NCI-H2081 (cell line): ENCODE measurements around the gene ZNF148.

ENCODE experiments used
- DNase-seq, 2 experiments: peaks; one replicate each; lab custom pipeline; 2025; lab: John Stamatoyannopoulos, UW

ZNF148 gene

DNA sequence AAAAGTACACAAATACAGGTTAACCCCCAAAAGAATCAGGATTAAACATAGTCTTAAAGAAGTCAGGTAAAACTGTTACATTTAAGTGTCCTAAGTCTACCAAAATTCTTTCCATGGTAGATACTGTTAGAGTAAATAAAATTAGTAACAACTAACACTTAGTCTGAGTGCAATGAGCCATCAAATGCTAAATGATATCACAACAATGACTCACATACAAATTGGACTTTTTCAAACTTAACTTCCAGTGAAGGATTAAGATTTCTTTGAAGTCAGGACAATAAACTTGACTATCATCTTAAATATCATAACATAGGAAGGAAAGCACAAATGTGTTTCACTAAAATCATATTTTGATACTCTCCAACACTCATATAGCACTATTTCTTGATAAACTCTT lies 43.9 kb downstream of the ZNF148 start:
- DNase-seq = no peak

DNA sequence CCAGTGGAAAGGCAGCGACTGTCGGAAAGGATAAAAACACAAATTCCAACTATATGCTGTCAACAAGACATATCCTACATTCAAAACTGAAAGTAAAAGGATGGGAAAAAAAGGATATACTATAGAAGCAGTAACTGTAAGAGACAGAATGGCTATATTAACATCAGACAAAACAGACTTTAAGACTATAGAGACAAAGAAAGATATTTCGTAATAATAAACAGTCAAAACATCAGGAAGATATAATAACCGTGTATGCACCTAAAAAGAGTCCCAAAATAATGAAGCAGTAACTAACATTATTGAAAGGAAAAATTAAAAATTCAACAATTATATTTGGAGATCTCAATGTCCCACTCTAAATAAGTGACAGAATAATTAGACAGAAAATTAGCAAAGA lies 48.2 kb downstream of the ZNF148 start:
- DNase-seq = no peak

DNA sequence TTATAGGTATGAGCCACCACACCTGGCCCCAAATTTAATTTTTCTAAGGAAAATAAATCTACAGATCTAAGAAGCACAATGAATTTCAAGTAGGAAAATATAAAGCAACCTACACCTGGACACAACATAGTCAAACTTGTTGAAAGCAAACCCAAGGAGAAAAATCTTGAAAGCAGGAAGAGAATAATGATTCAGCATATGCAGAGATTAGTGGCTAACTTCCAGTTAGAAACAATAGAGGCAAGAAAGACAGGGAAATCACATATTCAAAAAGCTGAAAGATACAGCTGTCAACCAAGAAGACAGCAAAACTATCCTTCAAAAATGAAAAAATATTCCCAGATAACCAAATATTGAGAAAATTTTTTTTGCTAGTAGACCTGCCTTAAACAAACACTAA lies 49.4 kb downstream of the ZNF148 start:
- DNase-seq = no peak

DNA sequence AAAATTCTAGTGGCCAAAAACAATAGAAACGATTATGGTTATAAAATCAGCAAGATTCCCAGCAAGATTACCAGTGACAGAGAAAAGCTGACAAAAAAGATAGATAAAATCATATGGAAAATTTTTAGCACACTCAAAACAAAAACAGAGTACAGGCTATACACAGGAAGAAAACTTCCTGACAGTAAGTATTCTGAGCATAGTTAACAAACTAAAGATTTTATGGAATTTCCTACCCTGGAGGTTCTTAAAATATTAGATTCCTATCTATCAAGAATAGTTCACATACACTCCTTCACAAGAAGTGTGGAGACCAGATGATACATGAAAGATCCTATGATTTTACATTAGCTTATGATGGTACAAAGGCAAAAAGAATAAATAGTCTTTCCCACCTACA lies 50.8 kb downstream of the ZNF148 start:
- DNase-seq = no peak

DNA sequence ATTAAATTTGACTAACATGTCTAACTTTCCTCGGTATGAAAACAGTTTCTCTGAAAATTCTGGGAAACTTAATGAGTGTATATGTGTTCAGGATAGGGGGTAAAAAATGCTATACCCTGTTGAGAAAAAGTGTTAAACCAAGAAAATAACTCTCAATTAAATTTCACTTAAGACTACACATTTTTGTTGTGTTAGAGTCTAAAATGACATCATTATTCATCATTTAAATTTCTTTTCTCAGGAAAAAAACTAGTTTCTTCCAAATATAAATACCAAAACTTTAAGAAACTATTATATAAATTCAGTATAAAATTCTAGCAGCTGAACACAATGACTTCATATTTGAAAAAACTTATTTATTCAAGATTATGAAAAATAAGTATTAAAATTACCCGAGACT lies 52.2 kb downstream of the ZNF148 start:
- no peak for DNase-seq

DNA sequence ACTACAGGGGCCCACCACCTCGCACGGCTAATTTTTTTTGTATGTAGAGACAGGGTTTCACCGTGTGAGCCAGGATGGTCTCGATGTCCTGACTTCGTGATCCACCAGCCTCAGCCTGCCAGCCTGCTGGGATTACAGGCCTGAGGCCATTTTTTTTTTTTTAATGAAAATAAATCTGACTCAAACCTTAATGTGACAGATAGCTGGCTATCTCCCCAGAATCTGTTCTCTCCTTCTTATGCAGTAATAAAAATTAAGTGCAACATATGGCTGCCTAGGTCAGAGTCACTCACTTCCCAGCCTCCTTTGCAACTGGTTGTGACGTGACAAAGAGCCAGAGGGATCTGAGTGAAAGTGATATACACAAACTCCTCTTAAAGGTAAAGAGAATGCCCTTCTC lies 53.0 kb downstream of the ZNF148 start:
- peak; percentile 59 to 75 for DNase-seq

DNA sequence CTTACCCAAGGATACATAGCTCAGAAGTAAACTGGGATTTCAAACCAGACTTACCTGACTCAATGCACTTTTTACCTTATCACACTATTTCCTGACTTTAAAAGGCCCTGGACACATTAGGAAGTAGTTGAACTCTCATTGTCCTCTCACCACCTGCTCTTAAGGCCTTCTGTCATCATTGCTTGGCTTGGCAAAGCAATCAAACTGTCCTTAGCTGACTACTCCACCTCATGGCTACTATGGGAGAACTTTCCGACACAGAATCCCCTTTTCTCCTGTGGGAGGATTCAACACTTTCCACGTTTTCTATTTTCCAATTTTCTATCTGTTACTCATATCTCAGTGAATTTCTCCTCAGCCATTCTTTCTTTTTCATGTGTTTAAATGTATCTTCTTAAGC lies 55.4 kb downstream of the ZNF148 start:
- peak in 1 of 2 experiments; percentile 21 for DNase-seq

DNA sequence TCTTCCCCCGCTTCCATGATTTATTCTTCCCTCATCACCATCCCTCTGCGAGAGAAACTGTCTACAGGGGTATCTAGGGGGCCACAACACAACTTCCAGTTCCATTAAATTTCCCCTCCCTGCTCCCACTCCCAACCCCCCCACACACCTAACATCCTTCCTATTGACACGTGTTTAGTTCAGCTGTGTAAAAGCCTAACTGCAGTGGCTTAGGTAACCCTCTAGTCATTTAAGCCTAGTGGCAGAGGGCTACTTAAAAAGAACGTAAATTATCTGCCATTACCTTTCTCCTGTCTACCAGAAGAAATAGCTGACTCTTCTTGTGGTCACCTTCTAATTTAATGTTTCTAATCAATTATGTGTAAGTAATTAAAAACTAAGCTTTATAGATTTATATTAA lies 56.3 kb downstream of the ZNF148 start:
- DNase-seq = no peak

DNA sequence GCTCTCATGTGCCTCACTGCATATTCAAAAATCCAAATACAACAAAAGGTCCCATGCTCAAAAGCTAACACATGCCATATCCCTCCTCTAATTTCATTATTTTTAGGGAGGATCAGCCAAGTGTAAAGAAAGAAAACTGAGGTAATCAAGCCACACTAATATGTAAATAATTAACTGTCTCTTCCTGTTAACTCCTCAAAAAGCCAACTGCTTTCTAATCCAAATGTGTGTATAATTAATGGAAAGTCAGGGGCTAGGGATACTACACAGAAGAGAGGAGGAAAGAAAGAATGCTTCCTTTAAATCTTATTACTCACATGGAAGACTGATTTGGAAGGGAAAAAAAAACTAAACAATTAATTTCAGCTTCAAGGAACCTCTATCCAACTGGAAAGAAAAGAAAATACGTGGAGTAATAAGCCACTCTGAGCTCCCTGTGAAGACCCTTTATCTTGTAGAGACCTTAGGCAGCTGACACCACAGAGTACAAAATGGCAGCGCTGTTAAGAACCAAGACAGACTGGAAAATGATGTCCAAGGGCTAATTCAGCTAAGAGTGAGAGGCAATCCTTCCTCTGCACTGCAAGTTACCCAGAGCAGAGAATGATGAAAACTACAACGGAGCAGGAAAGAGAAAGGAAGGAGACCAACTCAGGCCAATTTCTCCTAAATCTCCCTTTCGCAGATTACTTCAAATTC lies 56.8 kb downstream of the ZNF148 start:
- DNase-seq = no peak

DNA sequence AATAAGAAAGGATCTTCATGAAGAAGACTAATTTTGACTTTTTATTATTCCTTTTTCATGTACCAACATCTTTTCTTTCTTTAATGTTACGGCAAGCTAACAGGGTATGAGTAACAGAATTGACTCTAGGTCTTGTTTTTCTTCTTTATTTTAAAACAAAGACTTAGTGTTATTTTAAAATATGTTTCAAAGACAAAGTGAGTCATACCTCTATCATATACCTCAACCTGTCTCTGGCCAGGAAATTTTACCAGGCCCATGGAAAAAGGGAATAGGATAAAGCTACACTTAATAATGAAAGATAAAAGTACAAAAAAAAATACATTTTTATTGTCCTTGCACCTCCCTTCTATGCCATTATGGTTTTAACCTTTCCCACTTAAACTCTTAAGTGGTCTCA lies 57.4 kb downstream of the ZNF148 start:
- DNase-seq = no peak

DNA sequence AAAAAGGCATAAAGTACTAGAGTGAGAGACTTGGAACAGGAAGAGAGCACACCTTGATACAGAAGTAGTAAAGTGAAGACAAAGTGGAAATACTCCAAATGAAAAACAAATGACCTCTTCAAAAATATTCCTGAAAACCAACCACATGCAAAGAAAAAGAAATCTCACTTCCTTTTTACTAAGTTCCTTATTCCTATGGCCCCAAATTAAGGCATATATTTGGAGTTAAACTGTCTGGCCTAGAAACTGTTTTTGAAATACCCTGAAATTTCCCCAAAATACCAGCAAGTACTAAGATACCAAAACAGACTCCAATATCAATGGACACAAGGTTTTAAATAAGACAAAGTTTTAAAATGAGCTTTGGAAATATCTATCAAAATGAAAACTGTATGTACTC lies 58.2 kb downstream of the ZNF148 start:
- DNase-seq = no peak

DNA sequence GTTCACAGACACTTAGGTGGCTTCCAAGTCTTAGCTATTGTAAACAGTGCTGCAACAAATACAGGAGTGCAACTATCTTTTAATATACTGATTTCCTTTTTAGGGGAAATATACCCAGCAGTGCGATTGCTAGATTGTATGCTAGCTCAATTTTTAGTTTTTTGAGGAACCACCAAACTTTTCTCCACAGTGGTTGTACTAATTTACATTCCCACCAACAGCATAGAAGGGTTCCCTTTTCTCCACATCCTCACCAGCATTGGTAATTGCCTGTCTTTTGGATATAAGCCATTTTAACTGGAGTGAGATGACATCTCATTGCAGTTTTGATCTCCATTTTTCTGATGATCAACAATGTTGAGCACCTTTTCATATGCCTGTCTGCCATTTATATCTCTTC lies 58.9 kb downstream of the ZNF148 start:
- DNase-seq = no peak

DNA sequence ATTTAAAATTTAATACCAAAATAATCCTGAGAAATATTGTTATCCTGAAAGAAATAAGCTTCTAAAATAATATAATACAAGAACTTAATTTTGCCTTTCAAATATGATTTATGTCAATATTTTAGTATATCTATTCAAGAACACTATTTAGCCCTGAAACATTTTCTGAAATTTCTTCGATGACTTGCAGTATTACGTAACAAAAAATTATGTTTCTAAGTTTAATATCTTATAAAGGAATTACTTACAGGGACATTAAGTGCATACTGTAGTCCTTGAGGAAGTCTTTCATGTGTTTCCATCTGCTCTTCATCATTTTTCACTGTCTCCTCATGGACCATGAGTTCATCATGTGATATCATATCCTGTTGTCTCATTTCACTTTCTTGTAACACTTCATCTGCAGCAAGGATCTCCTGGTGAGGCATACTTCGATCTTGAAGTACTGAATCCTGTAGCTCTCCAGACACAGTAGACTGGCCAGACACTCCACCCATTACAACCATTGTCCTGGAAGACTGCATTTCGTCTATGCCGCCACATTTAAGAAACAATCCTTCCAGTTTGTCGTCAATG lies 62.0 kb downstream of the ZNF148 start:
- DNase-seq = no peak

DNA sequence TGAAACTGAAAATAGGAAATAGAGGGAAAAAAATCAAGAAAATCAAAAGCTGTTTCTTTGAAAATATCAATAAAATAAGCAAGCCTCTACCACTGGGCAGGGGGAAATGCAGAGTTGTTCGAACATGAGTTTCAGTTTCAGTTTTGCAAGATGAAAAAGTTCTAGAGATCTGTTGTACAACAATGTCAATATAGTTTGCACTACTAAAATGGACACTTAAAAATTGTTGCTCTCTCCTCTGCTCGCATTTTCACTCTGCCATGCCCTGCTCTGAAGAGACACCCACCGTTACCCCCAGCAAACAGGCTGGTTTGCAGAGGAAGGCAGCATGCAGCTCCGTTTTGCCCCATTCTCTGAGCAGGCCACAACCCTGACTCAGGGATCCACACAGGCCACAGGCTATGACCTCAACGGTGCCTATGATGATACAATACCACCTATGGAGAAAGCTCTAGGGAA lies 64.5 kb downstream of the ZNF148 start:
- DNase-seq = no peak

DNA sequence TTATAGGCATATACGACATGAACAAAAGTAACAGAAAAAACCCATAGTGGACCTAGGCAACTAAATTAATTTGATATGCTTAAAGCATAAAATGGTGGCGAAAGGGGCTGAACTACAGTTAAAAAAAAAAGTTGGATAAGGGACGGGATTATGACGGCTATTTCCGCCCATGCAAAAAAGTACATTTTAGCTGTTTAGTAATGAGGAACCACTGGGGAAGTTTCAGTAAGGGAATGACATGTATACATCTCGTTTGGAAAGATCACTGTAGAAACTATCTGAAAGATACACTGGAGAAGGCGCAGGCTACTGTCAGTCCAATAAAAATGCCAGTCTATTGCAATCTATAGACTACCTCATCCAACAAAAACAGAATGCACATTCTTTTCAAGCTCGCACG lies 65.6 kb downstream of the ZNF148 start:
- DNase-seq = no peak

DNA sequence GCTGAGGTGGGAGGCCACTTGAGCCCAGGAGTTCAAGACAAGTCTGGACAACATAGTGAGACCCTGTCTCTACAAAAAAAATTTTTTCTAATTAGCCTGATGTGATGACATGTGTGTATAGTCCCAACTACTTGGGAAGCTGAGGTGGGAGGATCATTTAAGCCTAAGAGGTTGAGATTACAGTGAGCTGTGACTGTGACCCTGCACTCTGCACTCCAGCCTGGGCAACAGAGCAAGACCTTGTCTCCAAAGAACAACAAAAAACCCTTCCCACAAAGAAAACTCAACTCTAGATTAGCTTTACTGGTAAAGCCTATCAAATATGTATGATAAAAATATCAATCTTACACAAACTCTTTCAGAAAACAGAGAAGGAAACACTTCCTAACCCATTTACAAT lies 68.5 kb downstream of the ZNF148 start:
- no peak for DNase-seq

DNA sequence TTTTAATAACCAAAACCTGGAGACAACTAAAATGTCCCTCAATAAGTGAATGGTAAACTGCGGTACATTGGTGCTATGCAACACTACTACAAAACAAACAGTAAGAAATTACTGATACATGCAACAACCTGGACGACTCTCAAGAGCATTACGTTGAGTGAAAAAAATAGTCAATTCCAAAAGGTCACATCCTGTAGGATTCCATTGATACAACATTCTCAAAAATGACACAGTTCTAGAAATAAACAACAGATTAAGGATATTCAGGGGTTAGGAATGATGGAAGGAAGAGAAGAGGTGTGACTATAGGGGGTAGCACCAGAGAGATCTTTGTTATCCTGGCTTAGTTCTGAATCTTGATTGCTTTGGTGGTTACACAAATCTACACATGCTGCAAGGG lies 72.2 kb downstream of the ZNF148 start:
- DNase-seq = no peak

DNA sequence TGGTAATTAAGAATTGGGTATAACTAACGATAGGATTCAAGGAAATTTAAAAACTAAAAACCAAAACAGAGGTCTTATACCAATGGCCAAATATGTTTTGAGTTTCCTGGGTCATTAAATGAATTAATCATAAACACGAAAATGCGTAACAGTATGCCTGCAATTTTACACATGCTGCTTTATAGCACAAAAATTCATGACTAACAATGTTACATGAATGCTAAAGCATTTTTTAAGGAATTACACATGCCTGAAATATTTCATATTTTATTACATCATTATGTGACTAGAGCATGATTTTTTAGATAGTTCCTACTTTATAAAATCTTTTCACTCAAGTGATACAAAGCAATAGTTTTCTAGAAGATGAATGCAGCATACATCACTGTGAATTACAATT lies 74.7 kb downstream of the ZNF148 start:
- no peak for DNase-seq

DNA sequence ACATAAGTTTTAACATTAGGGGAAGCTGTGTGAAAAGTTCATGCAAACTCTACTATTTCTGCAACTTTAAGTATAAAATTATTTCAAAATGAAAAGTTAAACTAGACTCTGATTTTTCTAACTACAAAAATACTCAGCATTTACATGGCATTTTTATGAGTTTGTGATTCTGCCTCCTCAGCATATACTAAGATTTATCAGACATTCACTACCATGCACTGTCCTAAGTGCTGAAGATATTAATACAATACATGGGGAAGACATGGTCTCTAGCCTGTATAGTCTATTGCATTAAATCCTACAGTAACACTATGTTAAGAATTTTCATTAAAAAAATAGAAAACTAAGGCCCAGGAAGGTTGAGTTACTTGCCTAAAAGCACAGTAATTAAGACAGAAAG lies 80.7 kb downstream of the ZNF148 start:
- DNase-seq = no peak

DNA sequence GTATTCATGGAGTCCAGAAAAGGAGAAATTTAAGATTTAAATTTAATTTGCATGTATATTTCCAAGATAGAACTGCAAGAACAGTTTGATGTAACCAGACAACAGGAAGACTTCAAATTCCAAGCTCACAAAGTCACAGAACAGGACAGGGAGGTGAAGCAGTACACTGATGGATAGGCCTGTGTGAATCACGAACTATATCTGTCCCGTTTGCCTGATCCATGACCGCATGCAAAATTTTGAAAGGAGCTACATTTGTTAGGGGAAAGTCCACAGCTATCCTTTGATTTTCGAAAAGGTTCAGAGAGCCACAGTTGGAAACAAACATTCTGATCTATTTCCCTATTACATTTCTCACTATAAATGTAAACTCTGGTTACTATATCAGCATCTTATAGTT lies 83.1 kb downstream of the ZNF148 start:
- DNase-seq = no peak

DNA sequence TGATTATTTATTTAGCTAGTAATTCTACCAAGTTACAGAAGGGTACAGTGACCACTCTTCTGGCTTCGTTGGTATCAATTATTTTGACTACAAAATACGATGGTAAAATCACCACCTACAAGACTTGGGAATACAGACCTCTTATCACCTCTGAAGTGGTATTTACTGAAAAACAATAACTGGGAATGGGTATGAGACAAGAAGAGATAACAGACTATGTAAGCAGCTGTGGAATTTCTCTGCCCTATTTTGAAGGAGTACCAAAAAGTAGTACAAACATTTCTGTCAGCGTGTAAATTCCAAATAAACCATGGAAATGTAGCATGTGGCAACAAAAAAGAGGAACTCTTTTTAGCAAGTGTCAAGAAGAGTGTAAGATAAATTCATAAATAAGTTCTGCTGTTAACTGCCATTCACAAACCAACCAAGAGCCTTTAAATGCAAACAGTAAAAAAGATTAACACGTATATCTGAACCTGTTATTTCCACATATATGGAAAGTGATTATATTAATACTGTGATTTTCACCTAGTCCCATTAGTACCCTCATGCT lies 85.6 kb downstream of the ZNF148 start:
- DNase-seq = no peak

DNA sequence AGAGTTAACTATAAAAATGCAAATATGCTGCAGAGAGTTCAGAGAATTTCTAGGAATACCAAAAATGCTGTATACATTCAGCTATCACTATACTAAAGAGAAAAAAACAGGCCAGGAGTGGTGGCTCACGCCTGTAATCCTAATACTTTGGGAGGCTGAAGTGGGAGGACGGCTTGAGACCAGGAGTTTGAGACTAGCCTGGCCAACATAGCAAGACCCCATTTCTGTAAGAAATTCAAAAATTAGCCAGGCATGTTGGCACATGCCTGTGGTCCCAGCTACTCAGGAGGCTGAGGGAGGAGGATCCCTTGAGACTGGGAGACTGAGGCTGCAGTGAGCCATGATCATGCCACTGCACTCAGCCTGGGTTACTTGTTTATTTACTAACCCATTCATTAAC lies 87.9 kb downstream of the ZNF148 start:
- no peak for DNase-seq

DNA sequence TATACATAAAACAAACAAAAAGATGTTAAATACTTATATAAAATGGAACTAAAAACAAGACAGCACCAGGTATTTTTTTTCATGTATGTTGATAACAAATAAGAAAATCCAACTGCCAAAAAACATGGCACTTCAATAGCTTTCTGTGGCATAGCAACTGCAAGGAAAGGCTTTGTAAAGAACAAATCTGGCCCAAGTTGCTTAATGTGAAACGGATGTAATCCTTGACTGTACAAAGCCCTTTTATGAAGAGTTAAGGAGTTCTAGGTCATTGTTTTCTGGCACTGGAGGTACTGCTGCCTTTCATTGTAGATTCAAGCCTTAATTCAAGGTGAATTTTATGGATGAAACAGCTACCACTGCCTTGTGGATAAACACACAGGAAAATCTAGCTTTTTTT lies 93.7 kb downstream of the ZNF148 start:
- DNase-seq = no peak
